Measurements from ENCODE around the gene TLN1. TPM values are rescaled to one million over a fixed set of nuclear protein-coding genes. Genes with fewer than 3 reads are reported as not detected.

TLN1 gene
- total RNA-seq, 4 donors from 2014 or later = 888 to 1,583 (median 1,047) TPM

- H3K4me3 ChIP-seq = peak overlapping the region; percentile 70 to 97
- H3K27ac ChIP-seq = peak overlapping the region; percentile 94 to 100 (median 100)
These were observed 72.7 kb downstream of the TLN1 start for GRCh38 chr9:35659340-35659739.

GRCh38 chr9:35658968-35659220, 73.1 kb downstream of the TLN1 start:
- TF ChIP-seq CTCF (IDR thresholded peaks at IDR 0.05) (no peak), POLR2AphosphoS5 (IDR thresholded peaks at IDR 0.05) (no peak), EP300 (IDR thresholded peaks at IDR 0.05) (no peak), POLR2A (IDR thresholded peaks at IDR 0.05) (no peak)
- Histone ChIP-seq H3K4me1 (peaks cover 0 to 64% (median 8%) of the 10 kb centered on the region in 3 donors), H3K36me3 (peaks cover 0 to 11% of the 10 kb centered on the region in 2 donors), H3K4me3 (peak overlapping the region; percentile 70 to 97), H3K27me3 (no peaks in the 10 kb centered on the region), H3K9me3 (no peaks in the 10 kb centered on the region), H3K27ac (peak overlapping the region; percentile 94 to 100 (median 100))
- no peak for ATAC-seq
- WGBS, 2 donors (ENCODE audit: low coverage in 1 of 2) = 0 to 8% methylated on average over 2 of the region's 2 CpGs

More at GRCh38 chr9:35659340-35659739, 72.7 kb downstream of the TLN1 start:
- peak; percentile 25 to 41 for TF ChIP-seq POLR2A (IDR thresholded peaks at IDR 0.05)
- TF ChIP-seq EP300 (IDR thresholded peaks at IDR 0.05) = peak; percentile 64
- TF ChIP-seq POLR2AphosphoS5 (IDR thresholded peaks at IDR 0.05) = peak; percentile 93
- no peak for TF ChIP-seq CTCF (IDR thresholded peaks at IDR 0.05)
- 14 to 35% methylated on average over 3 of the region's 3 CpGs for WGBS, 2 donors (ENCODE audit: low coverage in 1 of 2)
- peak; percentile 14 for ATAC-seq
- Histone ChIP-seq H3K9me3 (no peaks in the 10 kb centered on the region), H3K36me3 (peaks cover 0 to 11% of the 10 kb centered on the region in 2 donors), H3K4me1 (peaks cover 0 to 69% (median 8%) of the 10 kb centered on the region in 3 donors), H3K27me3 (no peaks in the 10 kb centered on the region)

GRCh38 chr9:35658137-35658967, 73.6 kb downstream of the TLN1 start, which contains the start of gene CCDC107:
Gene CCDC107, plus strand, starts transcription at chr9:35658292. Its CDS starts 88 bp downstream, at chr9:35658380.
- peaks cover 0 to 59% (median 8%) of the 10 kb centered on the region in 3 donors for H3K4me1 ChIP-seq
- ATAC-seq = peak; percentile 76
- peak within 1 kb of the TSS; percentile 70 to 97 for H3K4me3 ChIP-seq
- H3K9me3 ChIP-seq = no peaks in the 10 kb centered on the region
- WGBS, 2 donors (ENCODE audit: low coverage in 1 of 2) = 0 to 1% methylated on average over 7 to 18 of the region's 67 CpGs
- TF ChIP-seq CTCF (IDR thresholded peaks at IDR 0.05) (peak in 3 of 4 experiments; percentile 57 to 72 (median 69)), EP300 (IDR thresholded peaks at IDR 0.05) (no peak), POLR2A (IDR thresholded peaks at IDR 0.05) (peak; percentile 97), POLR2AphosphoS5 (IDR thresholded peaks at IDR 0.05) (peak; percentile 88)
- peaks cover 0 to 11% of the 10 kb centered on the region in 2 donors for H3K36me3 ChIP-seq
- H3K27me3 ChIP-seq = no peaks in the 10 kb centered on the region
- peak within 1 kb of the TSS; percentile 94 to 100 (median 100) for H3K27ac ChIP-seq

GRCh38 chr9:35657546-35658136, 74.4 kb downstream of the TLN1 start, which contains the start of gene RMRP:
Gene RMRP, minus strand, starts transcription at chr9:35658019.
- peaks cover 0 to 52% (median 8%) of the 10 kb centered on the region in 3 donors for H3K4me1 ChIP-seq
- peak within 1 kb of the TSS; percentile 94 to 100 (median 100) for H3K27ac ChIP-seq
- TF ChIP-seq CTCF (IDR thresholded peaks at IDR 0.05) = peak in 3 of 4 experiments; percentile 32 to 74 (median 71)
- TF ChIP-seq POLR2AphosphoS5 (IDR thresholded peaks at IDR 0.05) = peak; percentile 96
- peak; percentile 95 for TF ChIP-seq EP300 (IDR thresholded peaks at IDR 0.05)
- TF ChIP-seq POLR2A (IDR thresholded peaks at IDR 0.05) = peak; percentile 81 to 82
- 0% methylated on average over 20 to 21 of the region's 42 CpGs for WGBS, 2 donors (ENCODE audit: low coverage in 1 of 2)
- H3K36me3 ChIP-seq = peaks cover 0 to 11% of the 10 kb centered on the region in 2 donors
- no peaks in the 10 kb centered on the region for H3K9me3 ChIP-seq
- no peaks in the 10 kb centered on the region for H3K27me3 ChIP-seq
- peak; percentile 93 for ATAC-seq
- peak within 1 kb of the TSS; percentile 70 to 97 for H3K4me3 ChIP-seq

Data from gastroesophageal sphincter (tissue), 4 donors.